ENCODE results near the gene RSRC2.
"Not testable (repeated sequence)": the region's sequence is repeated elsewhere in the genome, so short reads cannot be mapped to it uniquely, and the experiment has no call there.

Gene RSRC2

DNA sequence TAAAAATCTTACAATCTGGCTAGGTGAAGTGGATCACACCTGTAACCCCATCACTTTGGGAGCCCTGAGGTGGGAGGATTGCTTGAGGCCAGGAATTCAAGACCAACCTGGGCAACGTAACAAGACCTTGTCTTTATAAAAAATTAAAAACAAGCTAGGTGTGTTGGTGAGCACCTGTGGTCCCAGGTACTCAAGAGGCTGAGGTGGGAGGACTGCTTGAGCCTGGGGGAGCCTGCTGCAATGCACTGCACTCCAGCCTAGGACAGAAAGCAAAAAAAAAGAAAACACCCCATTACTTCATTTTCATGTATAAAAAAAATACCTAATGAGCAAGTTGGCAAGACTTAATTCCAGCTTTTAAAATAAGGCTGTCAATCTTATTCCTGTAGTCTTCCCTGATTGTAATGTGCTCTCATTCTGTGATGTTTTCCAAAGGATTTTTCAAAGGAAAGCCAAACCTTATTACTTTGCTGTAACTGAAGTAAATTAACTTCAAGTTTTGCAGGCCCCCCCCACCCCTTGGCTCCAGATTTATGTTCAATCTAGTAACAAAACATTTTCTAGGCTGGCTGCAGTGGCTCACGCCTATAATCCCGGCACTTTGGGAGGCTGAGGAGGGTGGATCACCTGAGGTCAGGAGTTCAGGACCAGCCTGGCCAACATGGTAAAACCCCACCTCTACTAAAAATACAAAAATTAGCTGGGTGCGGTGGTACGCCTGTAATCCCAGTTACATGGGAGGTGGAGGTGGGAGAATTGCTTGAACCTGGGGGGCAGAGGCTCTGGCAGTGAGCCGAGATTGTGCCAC, 22.7 kb downstream of the RSRC2 start:
- Histone ChIP-seq H3K27me3 (ENCODE audit: control insufficient read depth in 2 of 2, insufficient read depth in 2 of 2, low read length in 2 of 2) (no peaks in the 10 kb centered on the region), H3K9me3 (ENCODE audit: control insufficient read depth in 2 of 2, low read length in 2 of 2) (no peaks in the 10 kb centered on the region), H3K36me3 (ENCODE audit: control insufficient read depth in 2 of 2, insufficient read depth in 2 of 2, low read length in 2 of 2) (peaks cover 51 to 61% of the 10 kb centered on the region in 2 donors), H3K27ac (ENCODE audit: low read depth in 2 of 2, low read length in 2 of 2) (no peak overlapping the region), H3K4me1 (ENCODE audit: control insufficient read depth in 2 of 2, insufficient read depth in 2 of 2, low read length in 2 of 2) (peaks cover 3 to 5% of the 10 kb centered on the region in 2 donors), H3K4me3 (ENCODE audit: low read length in 2 of 2) (no peak overlapping the region), H3K9ac (ENCODE audit: low read depth in 1 of 2, low read length in 2 of 2) (no peak overlapping the region)

DNA sequence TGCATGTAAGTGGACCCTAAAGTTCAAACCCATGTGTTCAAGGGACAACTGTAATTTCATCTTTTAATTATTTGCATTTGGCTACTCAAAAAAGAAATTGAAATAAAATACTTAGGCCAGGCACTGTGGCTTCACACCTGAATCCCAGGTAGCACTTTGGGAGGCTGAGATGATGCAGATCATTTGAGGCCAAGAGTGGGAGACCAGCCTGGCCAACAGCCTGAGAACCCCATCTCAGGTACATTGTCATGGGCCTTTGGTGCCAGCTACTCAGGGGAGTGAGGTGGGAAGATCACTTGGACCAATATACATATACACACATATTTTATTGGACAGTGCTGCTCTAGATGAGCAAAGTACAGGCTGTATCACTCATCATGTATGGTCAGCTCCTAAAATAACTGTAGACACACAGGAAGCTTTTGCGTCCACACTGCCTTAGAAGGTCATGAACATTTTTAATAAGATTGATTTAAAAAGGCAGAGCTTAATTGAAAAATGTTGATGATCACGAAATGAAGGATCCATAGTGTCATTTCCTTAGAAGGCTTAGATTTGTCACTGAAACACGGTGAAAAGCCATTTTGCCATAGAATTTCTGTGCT, 23.5 kb downstream of the RSRC2 start:
- no peak overlapping the region for H3K9ac ChIP-seq (ENCODE audit: low read depth in 1 of 2, low read length in 2 of 2)
- H3K4me3 ChIP-seq (ENCODE audit: low read length in 2 of 2): no peak overlapping the region
- H3K4me1 ChIP-seq (ENCODE audit: control insufficient read depth in 2 of 2, insufficient read depth in 2 of 2, low read length in 2 of 2): peaks cover 5 to 8% of the 10 kb centered on the region in 2 donors
- H3K9me3 ChIP-seq (ENCODE audit: control insufficient read depth in 2 of 2, low read length in 2 of 2): no peaks in the 10 kb centered on the region
- peaks cover 44 to 54% of the 10 kb centered on the region in 2 donors for H3K36me3 ChIP-seq (ENCODE audit: control insufficient read depth in 2 of 2, insufficient read depth in 2 of 2, low read length in 2 of 2)
- no peak overlapping the region for H3K27ac ChIP-seq (ENCODE audit: low read depth in 2 of 2, low read length in 2 of 2)
- no peaks in the 10 kb centered on the region for H3K27me3 ChIP-seq (ENCODE audit: control insufficient read depth in 2 of 2, insufficient read depth in 2 of 2, low read length in 2 of 2)

DNA sequence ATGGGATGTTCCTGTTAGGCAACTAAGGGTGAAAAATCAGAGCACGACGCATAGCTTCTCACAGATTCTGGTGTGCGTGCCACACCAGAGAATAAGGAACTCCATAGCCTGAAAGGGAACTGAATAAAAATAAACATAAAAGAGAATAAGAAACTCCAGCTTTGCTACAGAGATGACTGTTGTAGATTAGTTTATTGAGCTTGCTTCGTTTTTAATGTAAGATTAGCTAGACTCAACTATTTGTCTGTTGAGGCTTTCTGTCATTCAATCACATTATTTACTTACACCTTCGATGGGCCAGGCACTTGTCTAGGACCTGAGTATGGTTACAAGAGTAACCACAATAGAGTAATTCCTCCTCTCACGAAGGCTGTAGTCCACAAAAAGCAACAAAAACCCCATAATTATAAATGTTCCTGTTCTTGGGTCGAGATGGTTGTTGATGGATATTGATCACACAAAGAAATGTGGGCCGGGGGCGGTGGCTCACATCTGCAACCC, 25.2 kb downstream of the RSRC2 start:
- peaks cover 5 to 8% of the 10 kb centered on the region in 2 donors for H3K4me1 ChIP-seq (ENCODE audit: control insufficient read depth in 2 of 2, insufficient read depth in 2 of 2, low read length in 2 of 2)
- no peaks in the 10 kb centered on the region for H3K9me3 ChIP-seq (ENCODE audit: control insufficient read depth in 2 of 2, low read length in 2 of 2)
- H3K9ac ChIP-seq (ENCODE audit: low read depth in 1 of 2, low read length in 2 of 2): peak overlapping the region in 1 of 2 donors; percentile 7
- H3K27ac ChIP-seq (ENCODE audit: low read depth in 2 of 2, low read length in 2 of 2): peak overlapping the region; percentile 98 to 99
- H3K4me3 ChIP-seq (ENCODE audit: low read length in 2 of 2): peak overlapping the region; percentile 84 to 87
- H3K36me3 ChIP-seq (ENCODE audit: control insufficient read depth in 2 of 2, insufficient read depth in 2 of 2, low read length in 2 of 2): peaks cover 28 to 37% of the 10 kb centered on the region in 2 donors
- no peaks in the 10 kb centered on the region for H3K27me3 ChIP-seq (ENCODE audit: control insufficient read depth in 2 of 2, insufficient read depth in 2 of 2, low read length in 2 of 2)

DNA sequence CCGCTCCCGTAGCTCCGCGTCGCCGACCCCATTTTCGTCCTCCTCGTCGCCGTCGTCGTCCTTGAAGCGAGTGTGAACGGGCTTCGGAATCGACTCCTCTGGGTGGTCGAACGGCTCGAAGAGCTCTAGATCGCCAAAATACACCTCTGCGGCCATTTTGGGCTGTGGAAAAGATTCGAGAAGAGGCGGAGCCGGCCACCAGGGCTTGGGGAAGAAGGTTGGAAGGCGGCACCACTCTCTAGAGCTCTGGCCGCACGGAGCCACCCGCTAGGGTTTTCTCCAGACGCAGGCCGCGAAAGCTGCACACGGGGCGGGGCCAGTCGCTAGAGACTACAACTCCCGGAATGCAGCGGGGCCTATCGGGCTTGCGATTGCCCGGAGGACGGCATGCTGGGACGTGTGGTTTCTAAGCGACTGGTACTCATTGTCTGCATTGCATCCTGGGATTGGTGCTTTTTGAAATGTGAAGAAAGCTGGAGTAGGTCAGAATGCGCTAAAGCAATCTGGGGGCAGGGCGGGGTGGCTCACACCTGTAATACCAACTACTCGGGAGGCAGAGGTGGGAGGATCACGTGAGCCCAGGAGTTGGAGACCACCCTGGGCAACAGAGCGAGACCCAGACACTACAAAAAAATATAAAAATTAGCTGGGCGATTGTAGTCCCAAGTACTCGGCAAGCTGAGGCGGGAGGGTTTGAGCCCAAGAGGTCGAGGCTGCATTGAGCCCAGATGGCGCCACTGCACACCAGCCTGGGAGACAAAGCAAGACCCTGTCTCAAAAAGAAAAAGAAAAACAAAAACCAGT, 25.8 kb downstream of the RSRC2 start, which contains the start of gene ZCCHC8:
TSS of gene ZCCHC8 (minus strand) at position 248 of the 804 bp plus-strand sequence. CDS start at position 156, 92 bp downstream.
- no peaks in the 10 kb centered on the region for H3K27me3 ChIP-seq (ENCODE audit: control insufficient read depth in 2 of 2, insufficient read depth in 2 of 2, low read length in 2 of 2)
- H3K4me3 ChIP-seq (ENCODE audit: low read length in 2 of 2): peak within 1 kb of the TSS; percentile 84 to 87
- H3K27ac ChIP-seq (ENCODE audit: low read depth in 2 of 2, low read length in 2 of 2): peak within 1 kb of the TSS; percentile 98 to 99
- H3K9me3 ChIP-seq (ENCODE audit: control insufficient read depth in 2 of 2, low read length in 2 of 2): no peaks in the 10 kb centered on the region
- peak within 1 kb of the TSS; percentile 93 to 96 for H3K9ac ChIP-seq (ENCODE audit: low read depth in 1 of 2, low read length in 2 of 2)
- H3K4me1 ChIP-seq (ENCODE audit: control insufficient read depth in 2 of 2, insufficient read depth in 2 of 2, low read length in 2 of 2): peaks cover 5 to 8% of the 10 kb centered on the region in 2 donors
- H3K36me3 ChIP-seq (ENCODE audit: control insufficient read depth in 2 of 2, insufficient read depth in 2 of 2, low read length in 2 of 2): peaks cover 23 to 30% of the 10 kb centered on the region in 2 donors

DNA sequence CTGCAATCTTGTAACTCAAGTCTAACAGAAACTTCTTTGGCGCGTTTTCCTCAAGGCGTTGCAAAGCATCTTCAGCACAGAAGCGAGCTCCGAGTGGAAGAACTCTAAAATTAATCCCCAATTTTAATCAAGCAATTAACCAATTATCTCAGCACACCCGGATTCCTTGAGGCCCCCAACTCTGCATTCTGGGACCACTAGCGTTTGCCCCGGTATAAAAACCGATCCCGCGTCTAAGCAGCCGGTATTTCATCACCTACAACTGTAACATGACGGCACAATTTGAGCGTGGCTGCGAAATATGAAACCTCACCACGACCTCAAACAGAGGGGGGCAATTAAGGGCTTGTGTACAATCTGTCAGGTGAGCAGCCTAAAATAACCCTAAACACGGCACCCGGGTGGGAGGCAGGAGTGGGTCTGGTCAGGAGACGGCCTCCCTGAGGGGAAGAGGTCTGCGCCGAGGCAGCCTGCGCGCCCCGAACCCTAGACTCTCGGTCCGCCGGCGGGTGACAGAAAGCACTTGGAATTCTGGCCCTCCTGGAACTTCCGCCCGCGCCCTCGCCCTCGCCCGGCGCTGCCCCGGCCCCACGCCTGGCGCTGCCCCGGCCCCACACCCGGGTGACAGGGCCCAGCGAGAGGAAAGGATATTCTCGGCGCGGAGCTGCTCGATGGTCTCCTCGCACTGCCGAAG, 26.6 kb downstream of the RSRC2 start:
- Histone ChIP-seq H3K4me1 (ENCODE audit: control insufficient read depth in 2 of 2, insufficient read depth in 2 of 2, low read length in 2 of 2) (peaks cover 5 to 8% of the 10 kb centered on the region in 2 donors), H3K4me3 (ENCODE audit: low read length in 2 of 2) (peak overlapping the region; percentile 84 to 87), H3K27me3 (ENCODE audit: control insufficient read depth in 2 of 2, insufficient read depth in 2 of 2, low read length in 2 of 2) (no peaks in the 10 kb centered on the region), H3K9ac (ENCODE audit: low read depth in 1 of 2, low read length in 2 of 2) (peak overlapping the region; percentile 93 to 96), H3K36me3 (ENCODE audit: control insufficient read depth in 2 of 2, insufficient read depth in 2 of 2, low read length in 2 of 2) (peaks cover 16 to 26% of the 10 kb centered on the region in 2 donors), H3K27ac (ENCODE audit: low read depth in 2 of 2, low read length in 2 of 2) (peak overlapping the region; percentile 98 to 99), H3K9me3 (ENCODE audit: control insufficient read depth in 2 of 2, low read length in 2 of 2) (no peaks in the 10 kb centered on the region)

DNA sequence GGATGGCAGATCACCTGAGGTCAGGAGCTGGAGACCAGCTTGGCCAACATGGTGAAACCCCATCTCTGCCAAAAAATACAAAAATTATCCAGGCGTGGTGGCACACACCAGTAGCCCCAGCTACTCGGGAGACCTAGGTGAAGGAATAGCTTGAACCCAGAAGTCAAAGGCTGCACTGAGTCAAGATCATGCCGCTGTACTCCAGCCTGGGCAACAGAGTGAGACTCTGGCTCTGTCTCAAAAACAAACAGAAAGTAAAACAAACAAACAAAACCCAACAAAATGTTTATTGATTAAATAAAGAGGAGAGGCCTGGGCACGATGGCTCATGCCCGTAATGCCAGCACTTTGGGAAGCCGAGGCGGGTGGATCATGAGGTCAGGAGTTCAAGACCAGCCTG, 31.5 kb downstream of the RSRC2 start:
- H3K9me3 ChIP-seq (ENCODE audit: control insufficient read depth in 2 of 2, low read length in 2 of 2): no peaks in the 10 kb centered on the region
- no peaks in the 10 kb centered on the region for H3K27me3 ChIP-seq (ENCODE audit: control insufficient read depth in 2 of 2, insufficient read depth in 2 of 2, low read length in 2 of 2)
- H3K9ac ChIP-seq (ENCODE audit: low read depth in 1 of 2, low read length in 2 of 2): no peak overlapping the region
- peaks cover 17 to 28% of the 10 kb centered on the region in 2 donors for H3K36me3 ChIP-seq (ENCODE audit: control insufficient read depth in 2 of 2, insufficient read depth in 2 of 2, low read length in 2 of 2)
- peaks cover 5 to 8% of the 10 kb centered on the region in 2 donors for H3K4me1 ChIP-seq (ENCODE audit: control insufficient read depth in 2 of 2, insufficient read depth in 2 of 2, low read length in 2 of 2)
- no peak overlapping the region for H3K27ac ChIP-seq (ENCODE audit: low read depth in 2 of 2, low read length in 2 of 2)
- no peak overlapping the region for H3K4me3 ChIP-seq (ENCODE audit: low read length in 2 of 2)

DNA sequence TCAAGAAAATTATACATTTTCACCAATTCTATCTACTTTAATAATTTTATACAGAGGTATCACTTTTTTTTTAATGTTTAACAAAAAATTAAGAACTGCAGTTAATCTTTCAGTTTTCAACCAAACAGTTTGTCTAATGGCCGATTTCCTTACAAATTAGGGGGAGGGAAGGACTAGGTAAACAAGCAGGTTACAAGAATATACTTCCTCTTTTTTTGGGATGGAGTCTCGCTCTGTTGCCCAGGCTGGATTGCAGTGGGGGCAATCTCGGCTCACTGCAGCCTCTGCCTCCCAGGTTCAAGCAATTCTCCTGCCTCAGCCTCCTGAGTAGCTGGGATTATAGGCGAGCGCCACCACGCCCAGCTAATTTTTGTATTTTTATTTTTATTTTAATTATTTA, 33.5 kb downstream of the RSRC2 start:
- not testable (repeated sequence) for H3K27ac ChIP-seq (ENCODE audit: low read depth in 2 of 2, low read length in 2 of 2); H3K9me3 ChIP-seq (ENCODE audit: control insufficient read depth in 2 of 2, low read length in 2 of 2); H3K4me1 ChIP-seq (ENCODE audit: control insufficient read depth in 2 of 2, insufficient read depth in 2 of 2, low read length in 2 of 2); H3K27me3 ChIP-seq (ENCODE audit: control insufficient read depth in 2 of 2, insufficient read depth in 2 of 2, low read length in 2 of 2); H3K9ac ChIP-seq (ENCODE audit: low read depth in 1 of 2, low read length in 2 of 2); H3K4me3 ChIP-seq (ENCODE audit: low read length in 2 of 2)
- H3K36me3 ChIP-seq (ENCODE audit: control insufficient read depth in 2 of 2, insufficient read depth in 2 of 2, low read length in 2 of 2): peaks cover 32 to 42% of the 10 kb centered on the region in 2 donors

DNA sequence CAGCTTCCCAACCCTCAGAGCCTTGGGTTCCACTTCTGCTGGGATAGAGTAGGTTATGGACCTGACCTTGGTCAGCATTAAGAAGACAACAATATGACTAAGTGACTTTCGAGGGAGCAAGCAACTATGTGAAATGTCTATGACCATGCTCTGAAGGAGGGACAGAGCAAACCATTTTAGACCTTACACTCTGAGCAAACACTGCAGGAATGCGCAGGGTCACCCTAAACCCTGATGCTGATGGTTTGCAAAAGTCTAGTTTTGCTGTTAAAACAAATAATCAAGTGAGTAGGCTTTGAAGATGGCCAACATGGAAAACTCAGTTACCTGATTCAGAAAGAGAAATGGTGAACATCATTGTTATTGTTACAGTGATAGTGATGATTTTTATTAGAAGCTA, 34.7 kb downstream of the RSRC2 start:
- Histone ChIP-seq H3K9me3 (ENCODE audit: control insufficient read depth in 2 of 2, low read length in 2 of 2) (no peaks in the 10 kb centered on the region), H3K4me1 (ENCODE audit: control insufficient read depth in 2 of 2, insufficient read depth in 2 of 2, low read length in 2 of 2) (no peaks in the 10 kb centered on the region), H3K27me3 (ENCODE audit: control insufficient read depth in 2 of 2, insufficient read depth in 2 of 2, low read length in 2 of 2) (no peaks in the 10 kb centered on the region), H3K9ac (ENCODE audit: low read depth in 1 of 2, low read length in 2 of 2) (no peak overlapping the region), H3K36me3 (ENCODE audit: control insufficient read depth in 2 of 2, insufficient read depth in 2 of 2, low read length in 2 of 2) (peaks cover 37 to 52% of the 10 kb centered on the region in 2 donors), H3K4me3 (ENCODE audit: low read length in 2 of 2) (no peak overlapping the region), H3K27ac (ENCODE audit: low read depth in 2 of 2, low read length in 2 of 2) (no peak overlapping the region)

DNA sequence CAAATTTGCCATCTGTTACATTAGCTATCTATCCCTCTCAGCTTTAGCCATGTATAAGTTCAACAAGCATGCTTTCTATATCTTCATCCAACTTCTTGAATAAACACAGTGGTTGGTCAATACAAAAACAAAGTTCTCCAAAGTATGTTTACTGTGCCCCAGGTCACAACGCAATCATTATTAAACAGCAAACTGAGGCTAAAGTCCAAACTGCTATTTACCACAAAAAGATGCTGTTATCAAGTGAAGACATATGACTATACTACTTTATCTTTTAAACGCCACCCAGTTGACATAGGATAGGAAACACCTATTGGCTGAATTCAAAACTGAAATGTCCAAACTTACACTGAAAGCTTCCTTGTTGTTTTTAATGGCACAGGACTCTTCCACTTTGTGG, 37.7 kb downstream of the RSRC2 start:
- Histone ChIP-seq H3K4me3 (ENCODE audit: low read length in 2 of 2) (no peak overlapping the region), H3K9ac (ENCODE audit: low read depth in 1 of 2, low read length in 2 of 2) (no peak overlapping the region), H3K36me3 (ENCODE audit: control insufficient read depth in 2 of 2, insufficient read depth in 2 of 2, low read length in 2 of 2) (peaks cover 44 to 56% of the 10 kb centered on the region in 2 donors), H3K4me1 (ENCODE audit: control insufficient read depth in 2 of 2, insufficient read depth in 2 of 2, low read length in 2 of 2) (no peaks in the 10 kb centered on the region), H3K27me3 (ENCODE audit: control insufficient read depth in 2 of 2, insufficient read depth in 2 of 2, low read length in 2 of 2) (no peaks in the 10 kb centered on the region), H3K9me3 (ENCODE audit: control insufficient read depth in 2 of 2, low read length in 2 of 2) (no peaks in the 10 kb centered on the region), H3K27ac (ENCODE audit: low read depth in 2 of 2, low read length in 2 of 2) (no peak overlapping the region)
